ENCODE results near the gene TTC16. TPM values are rescaled to one million over a fixed set of nuclear protein-coding genes. Genes with fewer than 3 reads are reported as not detected.

TTC16 gene, protein sequence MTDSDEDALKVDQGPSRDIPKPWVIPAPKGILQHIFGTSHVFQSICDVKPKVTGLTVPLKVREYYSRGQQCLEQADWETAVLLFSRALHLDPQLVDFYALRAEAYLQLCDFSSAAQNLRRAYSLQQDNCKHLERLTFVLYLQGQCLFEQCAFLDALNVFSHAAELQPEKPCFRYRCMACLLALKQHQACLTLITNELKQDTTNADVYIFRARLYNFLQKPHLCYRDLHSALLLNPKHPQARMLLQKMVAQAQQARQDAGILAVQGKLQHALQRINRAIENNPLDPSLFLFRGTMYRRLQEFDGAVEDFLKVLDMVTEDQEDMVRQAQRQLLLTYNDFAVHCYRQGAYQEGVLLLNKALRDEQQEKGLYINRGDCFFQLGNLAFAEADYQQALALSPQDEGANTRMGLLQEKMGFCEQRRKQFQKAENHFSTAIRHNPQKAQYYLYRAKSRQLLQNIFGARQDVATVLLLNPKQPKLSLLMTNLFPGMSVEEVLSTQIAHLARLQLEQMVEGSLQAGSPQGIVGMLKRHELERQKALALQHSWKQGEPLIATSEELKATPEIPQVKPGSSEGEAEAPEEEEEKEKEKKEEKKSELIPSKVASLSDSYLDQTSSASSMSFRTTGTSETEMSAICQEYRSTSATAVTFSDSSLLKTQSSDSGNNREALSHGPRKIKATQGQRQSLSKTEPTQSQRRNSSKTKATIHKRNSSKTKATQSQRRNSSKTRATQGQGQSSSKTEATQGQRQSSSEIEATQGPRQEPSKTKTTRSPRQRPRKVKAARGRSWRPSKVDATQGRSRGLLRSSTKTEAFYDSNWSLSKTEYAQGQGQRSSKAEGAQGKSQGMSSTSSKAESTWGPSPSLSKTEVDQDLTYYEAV
- under 1 TPM; 0.05 to 0.07 TPM for total RNA-seq

DNA sequence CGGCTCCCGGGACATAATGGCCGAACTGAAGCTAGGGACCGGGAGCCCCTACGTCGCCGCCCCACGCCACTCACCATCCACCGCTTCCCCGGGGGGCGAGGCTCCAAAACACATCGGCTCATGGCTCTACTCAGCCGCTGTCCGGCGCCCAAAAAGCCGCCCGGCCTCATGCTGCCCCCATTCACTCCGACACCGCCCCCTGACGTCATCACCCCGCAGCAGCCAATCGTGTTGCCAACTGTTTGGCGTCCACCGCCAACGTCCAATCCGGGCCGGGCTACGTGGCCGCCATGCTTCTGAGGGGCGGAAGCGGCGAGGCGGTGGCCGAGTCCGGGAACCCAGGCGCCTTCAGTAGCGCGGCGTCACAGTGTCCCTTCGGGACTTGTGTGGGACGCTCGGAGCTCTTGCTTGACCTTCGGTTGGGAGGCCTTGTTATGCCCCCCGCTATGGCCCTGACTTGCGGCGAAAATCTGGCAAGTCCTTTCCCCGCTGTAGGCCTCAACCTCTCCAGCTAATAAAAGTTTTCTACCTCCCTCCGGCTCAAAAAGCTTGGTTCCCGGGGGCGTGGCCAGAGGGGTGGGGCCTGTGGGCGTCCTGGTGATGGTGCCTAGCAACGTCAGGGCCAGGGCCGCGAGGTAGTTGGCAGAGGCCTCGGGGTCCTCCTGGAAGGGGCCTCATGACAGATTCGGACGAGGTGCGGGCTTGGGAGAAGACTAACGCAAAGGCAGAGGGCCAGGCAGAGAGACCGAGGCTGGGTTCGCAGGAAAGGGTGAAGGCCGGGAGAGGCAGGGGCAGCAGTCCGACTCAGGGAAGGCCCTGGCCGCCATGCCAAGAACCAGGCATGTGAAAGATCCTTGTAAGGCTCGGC, at the start of gene TTC16, which contains the start of gene PTRH1:
TTC16 (plus strand) TSS at position 610 of the 868 bp plus-strand sequence; CDS start at position 677, 67 bp downstream.
PTRH1 (minus strand) TSS at position 194 of the 868 bp plus-strand sequence; CDS start at position 170, 24 bp downstream.
- H3K4me3 ChIP-seq, result peak within 1 kb of the TSS; percentile 97
- H3K9ac ChIP-seq (ENCODE audit: low read depth in 2 of 2, low read length in 2 of 2), result peak within 1 kb of the TSS; percentile 67 to 90
- H3K36me3 ChIP-seq, result no peaks in the 10 kb centered on the region
- peak within 1 kb of the TSS; percentile 86 for H3K27ac ChIP-seq
- H3K9me3 ChIP-seq, result no peaks in the 10 kb centered on the region
- DNase-seq, result peak; percentile 98
- H3K27me3 ChIP-seq, result no peaks in the 10 kb centered on the region
- intact Hi-C loops (cut with DNase I), result no loop called here
- TF ChIP-seq CTCF (IDR thresholded peaks at IDR 0.05), result no peak
- peaks cover 10% of the 10 kb centered on the region for H3K4me1 ChIP-seq

- H3K27me3 ChIP-seq, result no peaks in the 10 kb centered on the region
- H3K9me3 ChIP-seq, result no peaks in the 10 kb centered on the region
- no peaks in the 10 kb centered on the region for H3K36me3 ChIP-seq
- intact Hi-C loops (cut with DNase I), result no loop called here
- H3K9ac ChIP-seq (ENCODE audit: low read depth in 2 of 2, low read length in 2 of 2), result no peak overlapping the region
- TF ChIP-seq CTCF (IDR thresholded peaks at IDR 0.05), result no peak
- H3K4me3 ChIP-seq, result no peak overlapping the region
- H3K27ac ChIP-seq, result no peak overlapping the region
- H3K4me1 ChIP-seq, result no peaks in the 10 kb centered on the region
- no peak for DNase-seq
Measured at GRCh38 chr9:127667127-127667844, 48.6 kb upstream of the TTC16 start.

- Histone ChIP-seq H3K27me3 (no peaks in the 10 kb centered on the region), H3K36me3 (no peaks in the 10 kb centered on the region), H3K27ac (no peak overlapping the region), H3K9me3 (no peaks in the 10 kb centered on the region), H3K9ac (ENCODE audit: low read depth in 2 of 2, low read length in 2 of 2) (no peak overlapping the region), H3K4me1 (no peaks in the 10 kb centered on the region), H3K4me3 (no peak overlapping the region)
- intact Hi-C loops (cut with DNase I), result no loop called here
- TF ChIP-seq CTCF (IDR thresholded peaks at IDR 0.05), result no peak
- DNase-seq, result no peak
Measured at GRCh38 chr9:127667906-127668305, 48.0 kb upstream of the TTC16 start.

GRCh38 chr9:127673234-127673633, 42.6 kb upstream of the TTC16 start:
- no peaks in the 10 kb centered on the region for H3K9me3 ChIP-seq
- no peak for TF ChIP-seq CTCF (IDR thresholded peaks at IDR 0.05)
- H3K4me3 ChIP-seq, result no peak overlapping the region
- DNase-seq, result no peak
- intact Hi-C loops (cut with DNase I), result no loop called here
- no peaks in the 10 kb centered on the region for H3K36me3 ChIP-seq
- no peaks in the 10 kb centered on the region for H3K4me1 ChIP-seq
- H3K9ac ChIP-seq (ENCODE audit: low read depth in 2 of 2, low read length in 2 of 2), result no peak overlapping the region
- H3K27ac ChIP-seq, result no peak overlapping the region
- H3K27me3 ChIP-seq, result no peaks in the 10 kb centered on the region

All from colonic mucosa (tissue), 4 donors.